ENCODE results near the gene RAB11B.

DNA sequence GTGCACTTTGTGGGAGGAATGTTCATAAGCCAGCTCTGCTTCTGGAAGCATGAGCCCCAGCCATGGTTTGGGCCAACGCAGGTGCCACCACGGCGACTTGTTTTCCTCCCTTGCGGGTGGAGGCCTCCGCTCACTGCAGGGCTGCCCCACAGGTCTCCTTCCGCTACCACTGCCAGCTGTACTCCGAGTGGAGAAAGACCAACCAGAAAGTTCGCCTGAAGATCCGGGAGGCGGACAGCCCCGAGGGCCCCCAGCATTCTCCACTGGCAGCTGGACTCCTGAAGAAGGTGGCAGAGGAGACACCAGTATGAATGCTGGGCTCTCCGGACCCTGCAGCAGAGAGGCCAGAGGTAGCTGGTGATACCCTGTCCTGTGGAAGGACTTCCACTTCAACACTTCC lies 48.1 kb downstream of the RAB11B start:
- TF ChIP-seq, protein P1, sequence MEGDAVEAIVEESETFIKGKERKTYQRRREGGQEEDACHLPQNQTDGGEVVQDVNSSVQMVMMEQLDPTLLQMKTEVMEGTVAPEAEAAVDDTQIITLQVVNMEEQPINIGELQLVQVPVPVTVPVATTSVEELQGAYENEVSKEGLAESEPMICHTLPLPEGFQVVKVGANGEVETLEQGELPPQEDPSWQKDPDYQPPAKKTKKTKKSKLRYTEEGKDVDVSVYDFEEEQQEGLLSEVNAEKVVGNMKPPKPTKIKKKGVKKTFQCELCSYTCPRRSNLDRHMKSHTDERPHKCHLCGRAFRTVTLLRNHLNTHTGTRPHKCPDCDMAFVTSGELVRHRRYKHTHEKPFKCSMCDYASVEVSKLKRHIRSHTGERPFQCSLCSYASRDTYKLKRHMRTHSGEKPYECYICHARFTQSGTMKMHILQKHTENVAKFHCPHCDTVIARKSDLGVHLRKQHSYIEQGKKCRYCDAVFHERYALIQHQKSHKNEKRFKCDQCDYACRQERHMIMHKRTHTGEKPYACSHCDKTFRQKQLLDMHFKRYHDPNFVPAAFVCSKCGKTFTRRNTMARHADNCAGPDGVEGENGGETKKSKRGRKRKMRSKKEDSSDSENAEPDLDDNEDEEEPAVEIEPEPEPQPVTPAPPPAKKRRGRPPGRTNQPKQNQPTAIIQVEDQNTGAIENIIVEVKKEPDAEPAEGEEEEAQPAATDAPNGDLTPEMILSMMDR (IDR thresholded peaks at IDR 0.05) = no peak
- no peak for TF ChIP-seq POLR2A (IDR thresholded peaks at IDR 0.05)
